ENCODE data around the gene CRHR2. TPM values are rescaled to one million over a fixed set of nuclear protein-coding genes. Genes with fewer than 3 reads are reported as not detected.

Gene CRHR2
- total RNA-seq, 1 experiment from 2014 or later = not detected

DNA sequence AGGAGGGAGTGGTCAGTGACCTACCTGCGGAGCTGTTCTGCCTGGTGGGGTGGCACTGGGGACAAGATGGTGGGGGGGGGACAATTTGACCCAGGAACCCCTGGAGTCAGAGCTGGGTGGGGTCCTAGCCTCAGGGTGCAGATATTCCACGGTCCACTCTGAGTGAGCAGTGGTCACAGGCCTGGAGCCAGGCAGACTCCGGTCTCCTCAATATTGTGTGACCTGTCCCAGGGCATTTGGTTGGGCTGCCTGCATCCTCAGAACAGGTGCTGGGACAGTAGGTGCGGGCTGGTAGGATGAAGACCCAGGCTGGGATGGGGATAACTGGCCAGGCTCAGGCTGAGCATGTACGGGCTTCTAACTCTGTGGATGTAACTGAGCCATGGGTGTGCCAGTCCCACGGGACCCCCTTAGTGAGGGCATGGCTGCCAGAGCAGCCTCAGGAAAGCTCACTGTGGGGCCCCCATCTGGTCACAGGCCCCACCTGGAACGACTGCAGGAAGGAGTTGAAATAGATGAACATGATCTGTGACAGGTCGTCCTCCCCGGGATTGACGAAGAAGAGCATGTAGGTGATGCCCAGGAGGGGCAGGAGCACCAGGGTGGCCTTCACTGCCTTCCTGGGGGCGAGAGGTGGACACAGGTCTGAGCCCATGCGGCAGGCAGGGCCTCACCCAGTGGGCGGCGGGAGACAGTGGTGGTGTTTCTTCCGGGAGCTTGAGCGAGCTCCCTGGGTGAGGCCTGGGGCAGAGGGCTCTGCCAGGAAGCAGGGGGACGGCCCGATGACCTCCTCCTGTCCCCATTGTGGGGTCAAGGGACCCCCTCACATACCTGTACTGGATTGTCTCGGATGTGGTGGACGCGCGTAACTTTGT, 26.9 kb downstream of the CRHR2 start:
- no peak overlapping the region for H3K27ac Mint-ChIP-seq (ENCODE audit: low read depth, unreplicated experiment)
- DNase-seq (ENCODE audit: unreplicated experiment) = no peak
- intact Hi-C loops (cut with micrococcal nuclease) = no loop called here
- H3K36me3 Mint-ChIP-seq (ENCODE audit: insufficient read depth, unreplicated experiment) = peaks cover under 1% of the 10 kb centered on the region
- H3K4me1 Mint-ChIP-seq (ENCODE audit: insufficient read depth, unreplicated experiment) = no peaks in the 10 kb centered on the region
- no peak for TF ChIP-seq CTCF (IDR thresholded peaks at IDR 0.05; ENCODE audit: unreplicated experiment)
- CTCF ChIA-PET = interaction anchor here (1.4 kb wide), 1 partner anchor 85 kb away, joined by 9 read pairs; no protein-coding TSS in a partner anchor
- no peak overlapping the region for H3K4me3 Mint-ChIP-seq (ENCODE audit: unreplicated experiment)
- BruUV-seq (replicated peaks) = no TSS peak
- POLR2A ChIA-PET = no interaction called here
- no peaks in the 10 kb centered on the region for H3K27me3 Mint-ChIP-seq (ENCODE audit: insufficient read depth, unreplicated experiment)
- H3K9me3 Mint-ChIP-seq (ENCODE audit: unreplicated experiment) = peaks cover 5% of the 10 kb centered on the region

- intact Hi-C loops (cut with micrococcal nuclease) = no loop called here
- no TSS peak for BruUV-seq (replicated peaks)
- CTCF ChIA-PET = interaction anchor here (0.6 to 1.4 kb wide), 2 partner anchors 80 to 86 kb away, joined by 5 to 9 read pairs; no protein-coding TSS in a partner anchor
These were observed 27.8 kb downstream of the CRHR2 start for GRCh38 chr7:30654296-30655090.

DNA sequence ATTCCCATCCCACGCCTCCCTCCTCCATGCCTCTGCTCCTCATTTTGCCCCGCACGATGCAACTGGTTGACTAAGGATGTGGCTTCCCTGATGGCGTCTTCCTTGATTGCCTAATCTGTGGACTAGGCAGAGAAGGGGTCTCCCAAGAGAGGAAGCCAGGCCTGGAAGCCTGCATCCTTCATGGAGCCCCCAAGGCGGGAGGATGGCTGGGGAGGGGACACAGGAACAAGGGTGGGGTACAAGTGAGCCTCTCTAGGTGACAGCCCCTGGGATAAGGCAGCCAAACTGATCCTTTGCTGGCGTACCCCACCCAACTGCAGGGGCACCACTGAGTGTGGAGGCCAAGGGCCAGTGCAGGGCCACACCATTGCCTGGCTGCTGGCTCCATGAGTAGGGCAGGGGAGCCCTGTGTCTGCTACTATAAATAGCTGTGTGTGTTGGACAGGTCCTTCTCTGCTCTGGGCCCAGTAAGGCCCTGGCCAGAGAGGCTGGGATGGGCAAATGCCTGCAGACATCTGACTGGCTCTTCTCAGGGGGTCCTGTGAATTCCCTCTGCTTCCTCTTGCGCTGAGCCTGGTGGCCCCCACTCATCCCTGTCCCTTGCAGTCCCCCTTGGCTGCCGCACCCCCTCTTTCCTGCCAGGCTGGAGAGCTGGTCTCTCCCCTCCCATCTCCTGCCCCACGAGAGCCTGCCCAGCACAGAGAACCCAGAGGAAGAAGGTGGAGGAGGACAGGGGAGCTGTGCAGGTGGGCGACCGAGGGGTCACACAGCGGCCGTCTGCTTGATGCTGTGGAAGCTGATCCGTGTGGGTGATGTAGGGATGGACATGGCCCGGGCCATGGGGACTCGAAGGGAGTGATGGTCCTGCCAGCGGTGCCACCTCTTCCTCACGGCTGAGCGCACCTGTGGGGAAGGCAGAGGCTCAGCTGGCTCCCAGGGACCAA, 29.3 kb downstream of the CRHR2 start:
- BruUV-seq (replicated peaks) = no TSS peak
- Mint-ChIP-seq H3K27me3 (ENCODE audit: insufficient read depth, unreplicated experiment) (no peaks in the 10 kb centered on the region), H3K9me3 (ENCODE audit: unreplicated experiment) (peaks cover 4% of the 10 kb centered on the region), H3K4me3 (ENCODE audit: unreplicated experiment) (no peak overlapping the region), H3K36me3 (ENCODE audit: insufficient read depth, unreplicated experiment) (peaks cover 6% of the 10 kb centered on the region), H3K27ac (ENCODE audit: low read depth, unreplicated experiment) (no peak overlapping the region), H3K4me1 (ENCODE audit: insufficient read depth, unreplicated experiment) (no peaks in the 10 kb centered on the region)
- TF ChIP-seq CTCF (IDR thresholded peaks at IDR 0.05; ENCODE audit: unreplicated experiment) = no peak
- POLR2A ChIA-PET = no interaction called here
- no peak for DNase-seq (ENCODE audit: unreplicated experiment)
- intact Hi-C loops (cut with micrococcal nuclease) = no loop called here
- CTCF ChIA-PET = interaction anchor here (2.1 kb wide), 1 partner anchor 88 kb away, joined by 8 read pairs; no protein-coding TSS in a partner anchor

More at GRCh38 chr7:30654296-30655090, 27.8 kb downstream of the CRHR2 start:
- Mint-ChIP-seq H3K4me1 (ENCODE audit: insufficient read depth, unreplicated experiment) (no peaks in the 10 kb centered on the region), H3K27ac (ENCODE audit: low read depth, unreplicated experiment) (no peak overlapping the region), H3K9me3 (ENCODE audit: unreplicated experiment) (peaks cover 5% of the 10 kb centered on the region), H3K27me3 (ENCODE audit: insufficient read depth, unreplicated experiment) (no peaks in the 10 kb centered on the region), H3K4me3 (ENCODE audit: unreplicated experiment) (no peak overlapping the region), H3K36me3 (ENCODE audit: insufficient read depth, unreplicated experiment) (peaks cover 6% of the 10 kb centered on the region)
- TF ChIP-seq CTCF (IDR thresholded peaks at IDR 0.05; ENCODE audit: unreplicated experiment) = no peak
- POLR2A ChIA-PET = no interaction called here
- DNase-seq (ENCODE audit: unreplicated experiment) = no peak

Measured in MCF 10A (cell line).